WTC11 (cell line): ENCODE measurements around the gene DNAJC10. TPM values are rescaled to one million over a fixed set of nuclear protein-coding genes. Genes with fewer than 3 reads are reported as not detected.

Experiments used
- ATAC-seq: fragments of 200-7000 bp; cut with Tn5 transposase; 2 replicates; pipeline ENCODE4 v1.10.0; 2021; ENCODE audit warnings: mild to moderate bottlenecking, moderate library complexity
- CTCF ChIA-PET: fragments of 300-600 bp; sonication (Branson Sonifier 250); formaldehyde crosslinking; loops from one replicate; lab custom pipeline; 2021; ENCODE audit warnings: antibody characterized with exemption; lab: Charles Lee
- POLR2A ChIA-PET: fragments of 350-600 bp; sonication (Branson Sonifier 250); formaldehyde crosslinking; loops from one replicate; lab custom pipeline; 2021; ENCODE audit warnings: antibody characterized with exemption; lab: Charles Lee
- DNase-seq: peaks from one replicate; pipeline ENCODE4 v3.0.0; 2021; ENCODE audit warnings: low spot score
- H3K27ac Mint-ChIP-seq: 2 replicates; pipeline ENCODE4 v1.8.0; 2021; ENCODE audit warnings: mixed read lengths
- H3K27me3 Mint-ChIP-seq: 2 replicates; pipeline ENCODE4 v1.8.0; 2021; ENCODE audit warnings: low read depth, mild to moderate bottlenecking, moderate library complexity, mixed read lengths
- H3K36me3 Mint-ChIP-seq: 2 replicates; pipeline ENCODE4 v1.8.0; 2021; ENCODE audit warnings: mixed read lengths
- H3K4me1 Mint-ChIP-seq: 2 replicates; pipeline ENCODE4 v1.8.0; 2022; ENCODE audit warnings: mixed read lengths
- H3K4me3 Mint-ChIP-seq: 2 replicates; pipeline ENCODE4 v1.8.0; 2021; ENCODE audit warnings: mild to moderate bottlenecking, moderate library complexity, mixed read lengths
- H3K9me3 Mint-ChIP-seq: 2 replicates; pipeline ENCODE4 v1.8.0; 2021; ENCODE audit warnings: mixed read lengths
- AFF4 ChIP-seq: sonication (generic); formaldehyde crosslinking; IDR thresholded peaks from 2 replicates; pipeline ENCODE4 v1.8.1; 2023; ENCODE audit warnings: mild to moderate bottlenecking, missing genetic modification reagents, borderline replicate concordance
- CDX4 ChIP-seq: fragments of 250-450 bp; sonication (Bioruptor Pico); IDR thresholded peaks from 2 replicates; pipeline ENCODE4 v1.9.0; 2021; ENCODE audit warnings: moderate library complexity, mild to moderate bottlenecking, inconsistent platforms, borderline replicate concordance
- CREM ChIP-seq: sonication (generic); formaldehyde crosslinking; IDR thresholded peaks from 2 replicates; pipeline ENCODE4 v1.8.1; 2022; ENCODE audit warnings: mild to moderate bottlenecking, missing genetic modification reagents, moderate library complexity
- EMX1 ChIP-seq: fragments of 250-450 bp; sonication (Bioruptor Pico); IDR thresholded peaks from 2 replicates; pipeline ENCODE4 v1.8.0; 2021; ENCODE audit warnings: mild to moderate bottlenecking
- ESRRA ChIP-seq: sonication (generic); formaldehyde crosslinking; IDR thresholded peaks from 2 replicates; pipeline ENCODE4 v1.8.1; 2022; ENCODE audit warnings: mild to moderate bottlenecking, missing genetic modification reagents, borderline replicate concordance
- ETV6 ChIP-seq: sonication (generic); formaldehyde crosslinking; IDR thresholded peaks from 2 replicates; pipeline ENCODE4 v1.8.1; 2022; ENCODE audit warnings: mild to moderate bottlenecking, missing genetic modification reagents
- GABPB1 ChIP-seq: sonication (generic); formaldehyde crosslinking; IDR thresholded peaks from 2 replicates; pipeline ENCODE4 v1.8.1; 2023; ENCODE audit warnings: mild to moderate bottlenecking, missing genetic modification reagents
- GTF2I ChIP-seq: fragments of 250-450 bp; sonication (Bioruptor Pico); conservative IDR thresholded peaks from 2 replicates; pipeline ENCODE4 v1.4.0; 2021; ENCODE audit warnings: mild to moderate bottlenecking
- NR2C2 ChIP-seq: sonication (generic); formaldehyde crosslinking; IDR thresholded peaks from 2 replicates; pipeline ENCODE4 v1.8.0; 2022; ENCODE audit warnings: mild to moderate bottlenecking, missing genetic modification reagents
- NR3C1 ChIP-seq: sonication (generic); formaldehyde crosslinking; conservative IDR thresholded peaks from 2 replicates; pipeline ENCODE4 v1.8.1; 2023; ENCODE audit warnings: low read depth, mild to moderate bottlenecking, missing genetic modification reagents
- RELA ChIP-seq: sonication (generic); formaldehyde crosslinking; IDR thresholded peaks from 2 replicates; pipeline ENCODE4 v1.8.1; 2022; ENCODE audit warnings: missing genetic modification reagents, mild to moderate bottlenecking, borderline replicate concordance
- RORB ChIP-seq: fragments of 250-450 bp; sonication (Bioruptor Pico); IDR thresholded peaks from 2 replicates; pipeline ENCODE4 v1.9.0; 2021; ENCODE audit warnings: mild to moderate bottlenecking
- SMAD3 ChIP-seq: sonication (generic); formaldehyde crosslinking; IDR thresholded peaks from 2 replicates; pipeline ENCODE4 v1.8.0; 2022; ENCODE audit warnings: missing genetic modification reagents, mild to moderate bottlenecking, borderline replicate concordance
- SP1 ChIP-seq: sonication (generic); formaldehyde crosslinking; conservative IDR thresholded peaks from 2 replicates; pipeline ENCODE4 v1.8.1; 2022; ENCODE audit warnings: missing genetic modification reagents
- TEAD4 ChIP-seq: sonication (generic); formaldehyde crosslinking; IDR thresholded peaks from 2 replicates; pipeline ENCODE4 v1.8.0; 2022; ENCODE audit warnings: mild to moderate bottlenecking, missing genetic modification reagents
- TP53 ChIP-seq: sonication (generic); formaldehyde crosslinking; IDR thresholded peaks from 2 replicates; pipeline ENCODE4 v1.8.1; 2023; ENCODE audit warnings: mild to moderate bottlenecking, missing genetic modification reagents
- ZNF396 ChIP-seq: fragments of 250-450 bp; sonication (Bioruptor Pico); IDR thresholded peaks from 2 replicates; pipeline ENCODE4 v1.8.0; 2021; ENCODE audit warnings: mild to moderate bottlenecking, moderate library complexity, borderline replicate concordance
- total RNA-seq: library from RNA; stranded (reverse); gene quantifications from 3 replicates; pipeline ENCODE4 v1.2.3, GENCODE V29; 2021
- TF ChIP-seq, protein P1 (sequence below): sonication (generic); formaldehyde crosslinking; conservative IDR thresholded peaks from 2 replicates; pipeline ENCODE4 v1.8.1; 2022; ENCODE audit warnings: mild to moderate bottlenecking, missing genetic modification reagents
- TF ChIP-seq, protein P2 (sequence below): sonication (generic); formaldehyde crosslinking; IDR thresholded peaks from 2 replicates; pipeline ENCODE4 v1.8.1; 2023; ENCODE audit warnings: mild to moderate bottlenecking, missing genetic modification reagents, moderate library complexity
- TF ChIP-seq, protein P3 (sequence below): sonication (generic); formaldehyde crosslinking; IDR thresholded peaks from 2 replicates; pipeline ENCODE4 v1.8.0; 2022; ENCODE audit warnings: mild to moderate bottlenecking, missing genetic modification reagents
- TF ChIP-seq, protein P4 (sequence below): sonication (generic); formaldehyde crosslinking; IDR thresholded peaks from 2 replicates; pipeline ENCODE4 v1.8.0; 2022; ENCODE audit warnings: missing genetic modification reagents
- TF ChIP-seq, protein P5 (sequence below): sonication (generic); formaldehyde crosslinking; IDR thresholded peaks from 2 replicates; pipeline ENCODE4 v1.8.1; 2022; ENCODE audit warnings: low read depth, mild to moderate bottlenecking, moderate library complexity, missing genetic modification reagents, borderline replicate concordance

DNAJC10 gene
- total RNA-seq, 1 experiment from 2014 or later, result 109 TPM

DNA sequence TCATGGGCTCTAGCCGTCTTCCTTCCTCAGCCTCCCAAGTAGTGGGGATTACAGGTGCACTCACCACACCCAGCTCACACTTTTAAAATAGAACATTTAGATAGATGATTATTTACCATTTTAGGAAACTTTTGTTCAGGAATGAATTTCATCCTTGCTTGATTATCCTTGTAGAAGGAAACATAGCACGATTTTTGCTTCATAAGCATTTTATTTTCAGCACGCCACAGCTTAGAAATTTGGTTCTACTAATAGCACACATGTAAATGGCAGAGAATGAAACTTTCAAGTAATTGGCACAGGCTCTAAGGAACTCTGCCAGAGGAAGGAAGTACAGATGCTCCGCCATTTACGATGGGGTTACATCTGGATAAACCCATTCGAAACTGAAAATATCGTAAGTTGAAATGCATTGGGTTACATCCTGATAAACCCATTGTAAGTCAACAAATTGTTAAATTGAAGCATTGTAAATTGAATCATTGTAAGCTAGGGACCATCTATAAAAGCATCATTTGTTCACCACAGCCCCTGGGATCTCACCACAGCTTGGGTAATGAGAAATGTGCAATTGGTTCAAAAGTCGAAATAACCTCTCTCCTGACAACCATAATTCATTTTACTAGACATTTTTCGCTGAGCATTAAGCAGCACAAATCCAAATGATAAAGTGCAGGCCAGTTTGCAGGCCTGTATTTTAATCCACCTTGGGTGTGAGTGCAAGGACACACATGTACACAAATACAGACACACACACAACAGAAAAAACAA lies 117.2 kb downstream of the DNAJC10 start:
- ATAC-seq, result no peak
- POLR2A ChIA-PET, result no interaction called here
- no peaks in the 10 kb centered on the region for H3K9me3 Mint-ChIP-seq
- H3K27me3 Mint-ChIP-seq, result no peaks in the 10 kb centered on the region; the same call in 1 of the 2 replicates
- H3K4me1 Mint-ChIP-seq, result peaks cover 10% of the 10 kb centered on the region
- H3K4me3 Mint-ChIP-seq, result no peak overlapping the region
- no peaks in the 10 kb centered on the region for H3K36me3 Mint-ChIP-seq
- no peak for DNase-seq
- TF ChIP-seq RORB (CRISPR knock-in tag), result no peak
- TF ChIP-seq TEAD4 (CRISPR knock-in tag), result no peak
- TF ChIP-seq NR2C2, result no peak
- no peak for TF ChIP-seq AFF4
- TF ChIP-seq ESRRA (CRISPR knock-in tag), result no peak
- TF ChIP-seq, protein P1, sequence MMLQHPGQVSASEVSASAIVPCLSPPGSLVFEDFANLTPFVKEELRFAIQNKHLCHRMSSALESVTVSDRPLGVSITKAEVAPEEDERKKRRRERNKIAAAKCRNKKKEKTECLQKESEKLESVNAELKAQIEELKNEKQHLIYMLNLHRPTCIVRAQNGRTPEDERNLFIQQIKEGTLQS (CRISPR knock-in tag), result no peak
- TF ChIP-seq, protein P2, sequence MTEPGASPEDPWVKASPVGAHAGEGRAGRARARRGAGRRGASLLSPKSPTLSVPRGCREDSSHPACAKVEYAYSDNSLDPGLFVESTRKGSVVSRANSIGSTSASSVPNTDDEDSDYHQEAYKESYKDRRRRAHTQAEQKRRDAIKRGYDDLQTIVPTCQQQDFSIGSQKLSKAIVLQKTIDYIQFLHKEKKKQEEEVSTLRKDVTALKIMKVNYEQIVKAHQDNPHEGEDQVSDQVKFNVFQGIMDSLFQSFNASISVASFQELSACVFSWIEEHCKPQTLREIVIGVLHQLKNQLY, result no peak
- TF ChIP-seq, all 79 proteins: peak for 0
- CTCF ChIA-PET, result interaction anchor here (0.7 to 1.6 kb wide), 2 partner anchors 37 to 147 kb away, joined by 3 to 4 read pairs; no protein-coding TSS in a partner anchor
- no peak overlapping the region for H3K27ac Mint-ChIP-seq

DNA sequence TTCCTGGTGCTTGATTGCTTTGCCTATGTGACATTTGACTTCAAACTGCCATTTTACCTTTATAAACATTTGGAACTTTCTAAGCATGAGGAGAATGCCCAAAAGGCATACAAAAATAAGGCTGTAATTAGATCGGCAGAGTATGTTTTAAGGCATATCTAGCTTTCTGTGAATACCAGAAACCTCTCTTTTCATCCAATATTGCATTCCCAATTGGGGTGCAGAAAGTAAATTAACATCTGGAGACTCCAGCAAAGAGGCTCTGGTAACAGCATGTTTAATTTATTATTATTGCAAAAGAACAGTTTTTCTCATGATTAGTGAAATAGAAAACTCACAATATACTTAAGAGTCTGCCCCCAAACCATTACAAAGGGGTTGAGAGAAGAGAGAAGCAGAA lies 118.2 kb downstream of the DNAJC10 start:
- TF ChIP-seq CREM (CRISPR knock-in tag) (no peak), RELA (CRISPR knock-in tag) (no peak), GTF2I (no peak), SMAD3 (CRISPR knock-in tag) (no peak), NR3C1 (CRISPR knock-in tag) (no peak), SP1 (CRISPR knock-in tag) (no peak), ZNF396 (CRISPR knock-in tag) (no peak)
- ATAC-seq (no peak), DNase-seq (no peak)
- Mint-ChIP-seq H3K36me3 (no peaks in the 10 kb centered on the region), H3K27me3 (no peaks in the 10 kb centered on the region; the same call in 1 of the 2 replicates), H3K4me1 (peaks cover 10% of the 10 kb centered on the region), H3K9me3 (no peaks in the 10 kb centered on the region), H3K4me3 (no peak overlapping the region), H3K27ac (no peak overlapping the region)
- POLR2A ChIA-PET, result no interaction called here
- CTCF ChIA-PET, result interaction anchor here (0.7 kb wide), 1 partner anchor 146 kb away, joined by 3 read pairs; no protein-coding TSS in a partner anchor

DNA sequence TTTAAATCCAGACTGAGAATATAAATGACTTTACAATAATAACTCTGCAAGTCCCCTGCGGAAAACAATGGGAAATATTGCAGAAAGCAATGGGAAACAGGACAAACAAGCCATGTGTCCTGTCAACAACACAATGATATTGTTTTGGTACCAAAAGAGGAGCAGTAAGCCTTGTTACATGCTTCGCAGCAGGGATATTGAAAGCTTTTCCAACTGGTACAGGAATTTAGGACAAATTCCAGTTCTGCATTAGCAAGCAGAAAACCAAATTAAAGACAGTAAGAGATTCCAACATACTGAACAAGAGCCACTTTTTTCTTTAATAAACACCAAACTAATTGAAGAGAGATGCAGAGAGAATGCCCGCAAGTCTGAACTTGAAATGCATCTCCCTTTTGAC lies 120.4 kb downstream of the DNAJC10 start:
- CTCF ChIA-PET, result no interaction called here
- H3K4me1 Mint-ChIP-seq, result peaks cover 14% of the 10 kb centered on the region
- no peaks in the 10 kb centered on the region; the same call in 1 of the 2 replicates for H3K27me3 Mint-ChIP-seq
- no peak for ATAC-seq
- H3K36me3 Mint-ChIP-seq, result no peaks in the 10 kb centered on the region
- DNase-seq, result no peak
- no peak overlapping the region for H3K27ac Mint-ChIP-seq
- POLR2A ChIA-PET, result no interaction called here
- H3K9me3 Mint-ChIP-seq, result no peaks in the 10 kb centered on the region
- H3K4me3 Mint-ChIP-seq, result no peak overlapping the region
- no peak for TF ChIP-seq ESRRA (CRISPR knock-in tag)
- TF ChIP-seq, protein P3, sequence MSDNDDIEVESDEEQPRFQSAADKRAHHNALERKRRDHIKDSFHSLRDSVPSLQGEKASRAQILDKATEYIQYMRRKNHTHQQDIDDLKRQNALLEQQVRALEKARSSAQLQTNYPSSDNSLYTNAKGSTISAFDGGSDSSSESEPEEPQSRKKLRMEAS, result no peak
- TF ChIP-seq CDX4, result no peak
- TF ChIP-seq TP53 (CRISPR knock-in tag), result no peak
- TF ChIP-seq, protein P4, sequence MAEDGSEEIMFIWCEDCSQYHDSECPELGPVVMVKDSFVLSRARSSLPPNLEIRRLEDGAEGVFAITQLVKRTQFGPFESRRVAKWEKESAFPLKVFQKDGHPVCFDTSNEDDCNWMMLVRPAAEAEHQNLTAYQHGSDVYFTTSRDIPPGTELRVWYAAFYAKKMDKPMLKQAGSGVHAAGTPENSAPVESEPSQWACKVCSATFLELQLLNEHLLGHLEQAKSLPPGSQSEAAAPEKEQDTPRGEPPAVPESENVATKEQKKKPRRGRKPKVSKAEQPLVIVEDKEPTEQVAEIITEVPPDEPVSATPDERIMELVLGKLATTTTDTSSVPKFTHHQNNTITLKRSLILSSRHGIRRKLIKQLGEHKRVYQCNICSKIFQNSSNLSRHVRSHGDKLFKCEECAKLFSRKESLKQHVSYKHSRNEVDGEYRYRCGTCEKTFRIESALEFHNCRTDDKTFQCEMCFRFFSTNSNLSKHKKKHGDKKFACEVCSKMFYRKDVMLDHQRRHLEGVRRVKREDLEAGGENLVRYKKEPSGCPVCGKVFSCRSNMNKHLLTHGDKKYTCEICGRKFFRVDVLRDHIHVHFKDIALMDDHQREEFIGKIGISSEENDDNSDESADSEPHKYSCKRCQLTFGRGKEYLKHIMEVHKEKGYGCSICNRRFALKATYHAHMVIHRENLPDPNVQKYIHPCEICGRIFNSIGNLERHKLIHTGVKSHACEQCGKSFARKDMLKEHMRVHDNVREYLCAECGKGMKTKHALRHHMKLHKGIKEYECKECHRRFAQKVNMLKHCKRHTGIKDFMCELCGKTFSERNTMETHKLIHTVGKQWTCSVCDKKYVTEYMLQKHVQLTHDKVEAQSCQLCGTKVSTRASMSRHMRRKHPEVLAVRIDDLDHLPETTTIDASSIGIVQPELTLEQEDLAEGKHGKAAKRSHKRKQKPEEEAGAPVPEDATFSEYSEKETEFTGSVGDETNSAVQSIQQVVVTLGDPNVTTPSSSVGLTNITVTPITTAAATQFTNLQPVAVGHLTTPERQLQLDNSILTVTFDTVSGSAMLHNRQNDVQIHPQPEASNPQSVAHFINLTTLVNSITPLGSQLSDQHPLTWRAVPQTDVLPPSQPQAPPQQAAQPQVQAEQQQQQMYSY (CRISPR knock-in tag), result no peak
- TF ChIP-seq, protein P5, sequence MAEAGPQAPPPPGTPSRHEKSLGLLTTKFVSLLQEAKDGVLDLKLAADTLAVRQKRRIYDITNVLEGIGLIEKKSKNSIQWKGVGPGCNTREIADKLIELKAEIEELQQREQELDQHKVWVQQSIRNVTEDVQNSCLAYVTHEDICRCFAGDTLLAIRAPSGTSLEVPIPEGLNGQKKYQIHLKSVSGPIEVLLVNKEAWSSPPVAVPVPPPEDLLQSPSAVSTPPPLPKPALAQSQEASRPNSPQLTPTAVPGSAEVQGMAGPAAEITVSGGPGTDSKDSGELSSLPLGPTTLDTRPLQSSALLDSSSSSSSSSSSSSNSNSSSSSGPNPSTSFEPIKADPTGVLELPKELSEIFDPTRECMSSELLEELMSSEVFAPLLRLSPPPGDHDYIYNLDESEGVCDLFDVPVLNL (CRISPR knock-in tag), result no peak
- no peak for TF ChIP-seq EMX1
- TF ChIP-seq GABPB1 (CRISPR knock-in tag), result no peak
- no peak for TF ChIP-seq ETV6
- TF ChIP-seq ZNF396 (CRISPR knock-in tag), result no peak
